Measurements from ENCODE around the gene ADGRV1. TPM values are rescaled to one million over a fixed set of nuclear protein-coding genes. Genes with fewer than 3 reads are reported as not detected.

ADGRV1 gene
- total RNA-seq, 1 experiment from 2014 or later: 64.8 TPM

- Histone ChIP-seq H3K79me1 (ENCODE audit: insufficient read depth, low read depth, low read length, poor library complexity, severe bottlenecking) (no peaks in the 10 kb centered on the region), H3K9me3 (ENCODE audit: control insufficient read depth, low read depth, low read length) (no peaks in the 10 kb centered on the region), H2AFZ (ENCODE audit: low read length) (no peak overlapping the region), H2BK20ac (ENCODE audit: low read depth, low read length, poor library complexity, severe bottlenecking) (no peak overlapping the region), H3K23me2 (ENCODE audit: insufficient read length, low read depth, low read length, poor library complexity, severe bottlenecking) (no peaks in the 10 kb centered on the region), H3K27ac (ENCODE audit: insufficient read length, low read depth, low read length) (no peak overlapping the region), H3K9ac (ENCODE audit: extremely low read depth, insufficient read length, low read length) (no peak overlapping the region), H3K18ac (ENCODE audit: insufficient read length, low read depth, low read length) (no peak overlapping the region), H3K14ac (ENCODE audit: insufficient read depth, low read length) (no peak overlapping the region), H3K56ac (ENCODE audit: insufficient read length, low read depth, low read length) (no peak overlapping the region), H3K4me1 (ENCODE audit: insufficient read depth, low read length) (no peaks in the 10 kb centered on the region; the same call in 1 of the 2 replicates), H3K27me3 (ENCODE audit: insufficient read depth, low read length) (no peaks in the 10 kb centered on the region), H3K23ac (ENCODE audit: insufficient read length, low read depth, low read length) (no peak overlapping the region), H3T11ph (ENCODE audit: low read length) (no peak overlapping the region), H2BK120ac (ENCODE audit: low read depth, low read length, poor library complexity, severe bottlenecking) (no peak overlapping the region), H3K4me2 (ENCODE audit: insufficient read depth, insufficient read length, low read length) (no peak overlapping the region), H3K79me2 (ENCODE audit: insufficient read depth, low read length) (no peaks in the 10 kb centered on the region), H2BK15ac (ENCODE audit: low read depth, low read length) (no peak overlapping the region), H4K91ac (ENCODE audit: insufficient read length, low read depth, low read length) (no peak overlapping the region), H4K8ac (replicated peaks; ENCODE audit: insufficient read length, low read depth, low read length) (no peak overlapping the region), H2AK5ac (ENCODE audit: insufficient read length, low read length) (no peak overlapping the region), H4K20me1 (ENCODE audit: control insufficient read depth, insufficient read depth, insufficient read length) (no peaks in the 10 kb centered on the region), H2BK12ac (ENCODE audit: insufficient read length, low read depth, low read length) (no peak overlapping the region), H3K4ac (ENCODE audit: low read depth, low read length) (no peak overlapping the region), H4K5ac (ENCODE audit: insufficient read length, low read depth, low read length) (no peak overlapping the region), H2BK5ac (ENCODE audit: insufficient read length, low read length) (no peak overlapping the region)
- no peaks in the 10 kb centered on the region; a peak in 1 of 7 replicates for H3K36me3 Mint-ChIP-seq (ENCODE audit: insufficient read depth in 1 of 3, low read depth in 3 of 3)
- TF ChIP-seq, protein P1, sequence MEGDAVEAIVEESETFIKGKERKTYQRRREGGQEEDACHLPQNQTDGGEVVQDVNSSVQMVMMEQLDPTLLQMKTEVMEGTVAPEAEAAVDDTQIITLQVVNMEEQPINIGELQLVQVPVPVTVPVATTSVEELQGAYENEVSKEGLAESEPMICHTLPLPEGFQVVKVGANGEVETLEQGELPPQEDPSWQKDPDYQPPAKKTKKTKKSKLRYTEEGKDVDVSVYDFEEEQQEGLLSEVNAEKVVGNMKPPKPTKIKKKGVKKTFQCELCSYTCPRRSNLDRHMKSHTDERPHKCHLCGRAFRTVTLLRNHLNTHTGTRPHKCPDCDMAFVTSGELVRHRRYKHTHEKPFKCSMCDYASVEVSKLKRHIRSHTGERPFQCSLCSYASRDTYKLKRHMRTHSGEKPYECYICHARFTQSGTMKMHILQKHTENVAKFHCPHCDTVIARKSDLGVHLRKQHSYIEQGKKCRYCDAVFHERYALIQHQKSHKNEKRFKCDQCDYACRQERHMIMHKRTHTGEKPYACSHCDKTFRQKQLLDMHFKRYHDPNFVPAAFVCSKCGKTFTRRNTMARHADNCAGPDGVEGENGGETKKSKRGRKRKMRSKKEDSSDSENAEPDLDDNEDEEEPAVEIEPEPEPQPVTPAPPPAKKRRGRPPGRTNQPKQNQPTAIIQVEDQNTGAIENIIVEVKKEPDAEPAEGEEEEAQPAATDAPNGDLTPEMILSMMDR (conservative IDR thresholded peaks at IDR 0.05): no peak
- H3K4me1 Mint-ChIP-seq: peaks cover 9 to 18% of the 10 kb centered on the region in 2 experiments
- H3K27me3 Mint-ChIP-seq (ENCODE audit: low read depth): no peaks in the 10 kb centered on the region
- DNase-seq: no peak
- H3K4me3 Mint-ChIP-seq: no peak overlapping the region
- H3K9me3 Mint-ChIP-seq: no peaks in the 10 kb centered on the region
- no CpG with 5 or more reads among the region's 2 CpGs for WGBS (ENCODE audit: extremely low coverage, insufficient read length, low lambda C conversion rate)
- no peak overlapping the region for H3K27ac Mint-ChIP-seq
Measured at GRCh38 chr5:91140657-91141056, 582.1 kb downstream of the ADGRV1 start.

Measured in H9 (cell line).